H1 (cell line): Measurements from ENCODE around the gene ALPG. TPM values are rescaled to one million over a fixed set of nuclear protein-coding genes. Genes with fewer than 3 reads are reported as not detected.
A peak's percentile ranks its signal among the peaks of the same experiment; 100 is the strongest.

ENCODE experiments used
- ASH2L ChIP-seq: fragments of 200-600, 300-600 bp; sonication (generic); IDR thresholded peaks from one replicate; pipeline ENCODE4 v1.7.1; 2017; ENCODE audit warnings: low read length
- BCL11A ChIP-seq, 2 experiments: IDR thresholded peaks; one replicate each; pipeline ENCODE4 v1.6.1; 2011; ENCODE audit warnings: low read depth in 2 of 2, low read length in 2 of 2, mild to moderate bottlenecking in 2 of 2
- CBX5 ChIP-seq: fragments of 300-800, 300-1000 bp; sonication (generic); IDR thresholded peaks from 2 replicates; pipeline ENCODE4 v1.7.1; 2016; ENCODE audit warnings: antibody characterized with exemption, low read length, low read depth
- FOSL1 ChIP-seq: IDR thresholded peaks from 2 replicates; pipeline ENCODE4 v1.6.1; 2011; ENCODE audit warnings: mild to moderate bottlenecking, low read depth, low read length, moderate library complexity; ENCODE audit not compliant: insufficient read depth
- GTF2F1 ChIP-seq: IDR thresholded peaks from 2 replicates; pipeline ENCODE4 v1.6.1; 2012; ENCODE audit warnings: low read depth, low read length, improper control_type of control experiment, borderline replicate concordance
- JUND ChIP-seq: IDR thresholded peaks from 2 replicates; pipeline ENCODE4 v1.6.1; 2011; ENCODE audit warnings: mild to moderate bottlenecking, improper control_type of control experiment, low read length
- NANOG ChIP-seq: IDR thresholded peaks from 2 replicates; pipeline ENCODE4 v1.6.1; 2011; ENCODE audit warnings: low read length, low read depth, mild to moderate bottlenecking, inconsistent platforms; ENCODE audit not compliant: insufficient read depth, poor library complexity, severe bottlenecking
- RBBP5 ChIP-seq: IDR thresholded peaks from 2 replicates; pipeline ENCODE4 v1.7.1; 2012; ENCODE audit warnings: low read depth, mild to moderate bottlenecking, inconsistent platforms, low read length, moderate library complexity, borderline replicate concordance
- RXRA ChIP-seq: IDR thresholded peaks from 2 replicates; pipeline ENCODE4 v1.6.1; 2011; ENCODE audit warnings: low read depth, mild to moderate bottlenecking, low read length, moderate library complexity; ENCODE audit not compliant: insufficient read depth
- SP2 ChIP-seq: IDR thresholded peaks from 2 replicates; pipeline ENCODE4 v1.6.1; 2012; ENCODE audit warnings: mild to moderate bottlenecking, low read length, inconsistent platforms
- SRF ChIP-seq: IDR thresholded peaks from 2 replicates; pipeline ENCODE4 v1.6.1; 2011; ENCODE audit warnings: mild to moderate bottlenecking, low read depth, low read length, moderate library complexity
- TAF7 ChIP-seq: optimal IDR thresholded peaks from 2 replicates; pipeline ENCODE3; 2011; ENCODE audit warnings: low read depth, mild to moderate bottlenecking, inconsistent platforms, low read length, moderate library complexity, borderline replicate concordance
- TBP ChIP-seq: IDR thresholded peaks from 2 replicates; pipeline ENCODE4 v1.6.1; 2011; ENCODE audit warnings: low read depth, low read length, improper control_type of control experiment
- YY1 ChIP-seq: IDR thresholded peaks from 2 replicates; pipeline ENCODE4 v1.6.1; 2011; ENCODE audit warnings: low read depth, mild to moderate bottlenecking, low read length
- polyA plus RNA-seq, 7 experiments: library from polyadenylated mRNA; depleted of rRNA in 3 of 7; stranded (reverse) in 5 of 7; unstranded in 2 of 7; fragments of >200 nt in 5 of 7; fragments of 200-250 nt in 2 of 7; gene quantifications; 1 replicate in 5 of 7; 2 replicates in 1 of 7; 4 replicates in 1 of 7; pipeline versions ENCODE4 v1.2.1 to v1.2.3, GENCODE V29; 2011 to 2013; ENCODE audit warnings: missing spikeins in 2 of 7, mixed read lengths in 2 of 7
- total RNA-seq: library from RNA; stranded (reverse); fragmentation: NEBNext Ultra II Directional; extraction: Animal tissue kit (Norgen Biotek cat#: 25700); gene quantifications from 2 replicates; pipeline ENCODE4 v1.2.1, GENCODE V29; 2021
- TF ChIP-seq, protein P1 (sequence below): IDR thresholded peaks from 2 replicates; pipeline ENCODE4 v1.6.1; 2011; ENCODE audit warnings: low read length, improper control_type of control experiment
- TF ChIP-seq, protein P2 (sequence below): IDR thresholded peaks from 2 replicates; pipeline ENCODE4 v1.6.1; 2012; ENCODE audit warnings: inconsistent platforms
- TF ChIP-seq, protein P3 (sequence below), 3 experiments: IDR thresholded peaks; 1 replicate in 2 of 3; 2 replicates in 1 of 3; pipeline versions ENCODE4 v1.5.1 to v1.6.1; 2011; ENCODE audit warnings: low read length in 3 of 3, mild to moderate bottlenecking in 3 of 3, inconsistent platforms in 2 of 3, low read depth in 1 of 3, moderate library complexity in 1 of 3; ENCODE audit not compliant: insufficient read depth in 1 of 3; ENCODE audit errors: control extremely low read depth in 1 of 3
- TF ChIP-seq, protein P4 (sequence below): IDR thresholded peaks from 2 replicates; pipeline ENCODE4 v1.6.1; 2012; ENCODE audit warnings: low read length, inconsistent platforms

ALPG gene
- total and polyA plus RNA-seq, 2 of the 8 experiments (the other 6 are each of a cell fraction or from before 2014, with no cell fraction given) = 0.56 to 2.1 TPM

DNA sequence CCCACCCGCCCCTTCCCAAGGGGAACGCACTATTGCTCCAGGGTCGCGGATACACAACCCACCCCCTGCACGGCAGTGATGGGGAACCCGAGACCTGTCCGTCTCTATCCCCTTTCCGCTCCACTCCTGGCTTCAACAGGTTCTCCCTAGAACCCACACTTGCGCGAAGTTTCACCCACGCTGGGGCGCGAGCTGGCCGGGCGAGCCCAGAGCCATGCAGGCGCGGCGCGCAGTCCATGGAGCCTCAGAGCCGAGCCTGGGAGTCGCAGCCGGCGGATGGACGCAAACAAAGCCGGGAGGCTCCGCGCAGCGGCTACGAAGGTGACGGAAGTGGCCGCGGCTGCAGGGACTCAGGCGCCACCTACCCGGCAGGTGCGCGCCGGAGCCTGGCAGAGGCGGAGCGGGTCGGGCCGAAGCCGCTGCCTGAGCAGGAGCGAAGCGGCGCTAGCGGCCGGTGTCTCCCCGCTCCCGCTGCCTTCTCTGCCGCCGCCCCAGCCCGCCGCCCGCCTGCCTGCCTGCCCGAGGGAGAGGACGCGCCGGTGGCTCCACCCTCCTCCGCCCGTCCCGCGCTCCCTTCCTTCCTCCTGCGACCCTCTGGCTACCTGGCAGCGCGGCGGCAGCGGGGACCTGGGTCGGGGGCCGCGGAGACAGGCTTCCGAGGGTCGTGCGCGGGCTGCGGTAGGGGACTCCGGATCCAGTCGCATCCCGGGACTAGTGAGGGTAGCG is 14.0 kb downstream of the ALPG start (continued):
- TF ChIP-seq, protein P1, sequence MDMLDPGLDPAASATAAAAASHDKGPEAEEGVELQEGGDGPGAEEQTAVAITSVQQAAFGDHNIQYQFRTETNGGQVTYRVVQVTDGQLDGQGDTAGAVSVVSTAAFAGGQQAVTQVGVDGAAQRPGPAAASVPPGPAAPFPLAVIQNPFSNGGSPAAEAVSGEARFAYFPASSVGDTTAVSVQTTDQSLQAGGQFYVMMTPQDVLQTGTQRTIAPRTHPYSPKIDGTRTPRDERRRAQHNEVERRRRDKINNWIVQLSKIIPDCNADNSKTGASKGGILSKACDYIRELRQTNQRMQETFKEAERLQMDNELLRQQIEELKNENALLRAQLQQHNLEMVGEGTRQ = no peak
- TF ChIP-seq BCL11A (IDR thresholded peaks at IDR 0.05; ENCODE audit: low read depth in 2 of 2, low read length in 2 of 2) = no peak
- TF ChIP-seq JUND = no peak
- peak; percentile 6 for TF ChIP-seq TAF7
- no peak for TF ChIP-seq FOSL1
- no peak for TF ChIP-seq GTF2F1
- 0 out of 2 replicates have a peak, but pooled peaks have one; percentile 21 for TF ChIP-seq RBBP5
- TF ChIP-seq, protein P2, sequence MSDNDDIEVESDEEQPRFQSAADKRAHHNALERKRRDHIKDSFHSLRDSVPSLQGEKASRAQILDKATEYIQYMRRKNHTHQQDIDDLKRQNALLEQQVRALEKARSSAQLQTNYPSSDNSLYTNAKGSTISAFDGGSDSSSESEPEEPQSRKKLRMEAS = 0 out of 2 replicates have a peak, but pooled peaks have one; percentile 40
- TF ChIP-seq, protein P3, sequence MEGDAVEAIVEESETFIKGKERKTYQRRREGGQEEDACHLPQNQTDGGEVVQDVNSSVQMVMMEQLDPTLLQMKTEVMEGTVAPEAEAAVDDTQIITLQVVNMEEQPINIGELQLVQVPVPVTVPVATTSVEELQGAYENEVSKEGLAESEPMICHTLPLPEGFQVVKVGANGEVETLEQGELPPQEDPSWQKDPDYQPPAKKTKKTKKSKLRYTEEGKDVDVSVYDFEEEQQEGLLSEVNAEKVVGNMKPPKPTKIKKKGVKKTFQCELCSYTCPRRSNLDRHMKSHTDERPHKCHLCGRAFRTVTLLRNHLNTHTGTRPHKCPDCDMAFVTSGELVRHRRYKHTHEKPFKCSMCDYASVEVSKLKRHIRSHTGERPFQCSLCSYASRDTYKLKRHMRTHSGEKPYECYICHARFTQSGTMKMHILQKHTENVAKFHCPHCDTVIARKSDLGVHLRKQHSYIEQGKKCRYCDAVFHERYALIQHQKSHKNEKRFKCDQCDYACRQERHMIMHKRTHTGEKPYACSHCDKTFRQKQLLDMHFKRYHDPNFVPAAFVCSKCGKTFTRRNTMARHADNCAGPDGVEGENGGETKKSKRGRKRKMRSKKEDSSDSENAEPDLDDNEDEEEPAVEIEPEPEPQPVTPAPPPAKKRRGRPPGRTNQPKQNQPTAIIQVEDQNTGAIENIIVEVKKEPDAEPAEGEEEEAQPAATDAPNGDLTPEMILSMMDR (IDR thresholded peaks at IDR 0.05; ENCODE audit: control extremely low read depth in 1 of 3, insufficient read depth in 1 of 3, low read depth in 1 of 3, low read length in 3 of 3) = no peak
- no peak for TF ChIP-seq NANOG
- TF ChIP-seq TBP = peak; percentile 71
- no peak for TF ChIP-seq ASH2L
- TF ChIP-seq, protein P4, sequence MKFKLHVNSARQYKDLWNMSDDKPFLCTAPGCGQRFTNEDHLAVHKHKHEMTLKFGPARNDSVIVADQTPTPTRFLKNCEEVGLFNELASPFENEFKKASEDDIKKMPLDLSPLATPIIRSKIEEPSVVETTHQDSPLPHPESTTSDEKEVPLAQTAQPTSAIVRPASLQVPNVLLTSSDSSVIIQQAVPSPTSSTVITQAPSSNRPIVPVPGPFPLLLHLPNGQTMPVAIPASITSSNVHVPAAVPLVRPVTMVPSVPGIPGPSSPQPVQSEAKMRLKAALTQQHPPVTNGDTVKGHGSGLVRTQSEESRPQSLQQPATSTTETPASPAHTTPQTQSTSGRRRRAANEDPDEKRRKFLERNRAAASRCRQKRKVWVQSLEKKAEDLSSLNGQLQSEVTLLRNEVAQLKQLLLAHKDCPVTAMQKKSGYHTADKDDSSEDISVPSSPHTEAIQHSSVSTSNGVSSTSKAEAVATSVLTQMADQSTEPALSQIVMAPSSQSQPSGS = no peak
- no peak for TF ChIP-seq CBX5
- no peak for TF ChIP-seq RXRA
- no peak for TF ChIP-seq SRF
- no peak for TF ChIP-seq YY1
- no peak for TF ChIP-seq SP2
